Measurements from ENCODE around the gene MRTO4. TPM values are rescaled to one million over a fixed set of nuclear protein-coding genes. Genes with fewer than 3 reads are reported as not detected.

The MRTO4 gene
- polyA plus RNA-seq, 1 of the 3 experiments (the other 2 are of a cell fraction): 48.4 TPM

DNA sequence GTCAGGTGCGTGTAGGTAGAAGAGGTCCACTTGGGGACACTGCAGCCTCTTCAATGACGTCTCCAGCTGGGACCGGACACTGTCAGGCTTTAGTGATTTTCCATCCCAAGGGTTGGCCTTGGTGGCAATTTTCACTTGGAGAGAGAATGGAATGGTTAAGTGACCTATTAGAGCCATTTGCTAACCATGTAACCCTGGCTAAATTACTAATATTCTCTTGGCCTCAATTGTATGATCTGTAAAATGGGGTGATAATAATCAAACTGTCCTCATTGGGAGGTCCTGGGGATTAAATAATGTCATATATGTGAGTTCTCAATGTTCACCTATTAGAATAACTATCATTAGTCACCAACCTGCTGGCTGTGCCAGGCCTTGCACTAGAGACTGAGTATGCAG lies 56.9 kb downstream of the MRTO4 start (continued):
- TF ChIP-seq, protein P1, sequence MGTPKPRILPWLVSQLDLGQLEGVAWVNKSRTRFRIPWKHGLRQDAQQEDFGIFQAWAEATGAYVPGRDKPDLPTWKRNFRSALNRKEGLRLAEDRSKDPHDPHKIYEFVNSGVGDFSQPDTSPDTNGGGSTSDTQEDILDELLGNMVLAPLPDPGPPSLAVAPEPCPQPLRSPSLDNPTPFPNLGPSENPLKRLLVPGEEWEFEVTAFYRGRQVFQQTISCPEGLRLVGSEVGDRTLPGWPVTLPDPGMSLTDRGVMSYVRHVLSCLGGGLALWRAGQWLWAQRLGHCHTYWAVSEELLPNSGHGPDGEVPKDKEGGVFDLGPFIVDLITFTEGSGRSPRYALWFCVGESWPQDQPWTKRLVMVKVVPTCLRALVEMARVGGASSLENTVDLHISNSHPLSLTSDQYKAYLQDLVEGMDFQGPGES (IDR thresholded peaks at IDR 0.05; ENCODE audit: low read depth, low read length): no peak
- TF ChIP-seq TEAD4 (IDR thresholded peaks at IDR 0.05; ENCODE audit: borderline replicate concordance, insufficient read depth) (no peak), RFX5 (IDR thresholded peaks at IDR 0.05; ENCODE audit: low read length) (no peak), NRF1 (IDR thresholded peaks at IDR 0.05; ENCODE audit: low read depth, low read length) (no peak), RCOR1 (IDR thresholded peaks at IDR 0.05; ENCODE audit: low read length) (no peak), MXI1 (IDR thresholded peaks at IDR 0.05; ENCODE audit: low read depth, low read length) (no peak)

DNA sequence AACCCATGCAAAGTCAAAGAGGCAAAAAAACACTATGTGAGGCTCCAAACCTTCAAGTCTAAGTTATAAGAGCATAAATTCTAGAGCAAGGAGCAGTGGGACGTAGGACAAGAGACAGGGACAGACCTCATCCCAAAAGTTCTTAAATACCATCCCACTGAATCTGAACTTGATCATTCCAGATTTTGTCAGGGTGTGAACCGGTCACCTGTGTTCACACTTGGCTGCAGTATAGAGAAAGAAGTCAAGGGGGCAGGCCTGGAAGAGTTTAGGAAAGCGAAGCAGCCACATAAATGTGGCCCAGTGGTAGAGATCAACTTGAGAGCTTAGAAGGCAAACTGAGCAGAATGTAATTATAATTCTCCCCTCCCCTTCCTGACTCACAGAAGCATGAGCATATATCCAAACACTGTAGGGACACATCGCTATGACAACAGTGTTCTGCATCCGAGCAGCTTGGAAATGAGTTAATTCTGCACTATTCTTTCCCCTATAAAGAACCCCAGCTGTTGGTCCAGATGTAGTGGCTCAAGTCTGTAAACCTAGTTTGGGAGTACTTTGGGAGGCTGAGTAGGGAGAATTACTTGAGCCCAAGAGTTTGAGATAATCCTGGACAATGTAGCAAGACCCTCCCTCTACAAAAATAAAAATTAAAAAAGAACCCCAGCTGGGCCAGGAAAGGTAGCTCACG lies 57.7 kb downstream of the MRTO4 start:
- Histone ChIP-seq H3K36me3 (replicated peaks in 1 of 2; ENCODE audit: control insufficient read depth in 1 of 2, insufficient read depth in 2 of 2, low read length in 1 of 2) (peaks cover 9 to 27% of the 10 kb centered on the region in 2 experiments), H3K4me1 (ENCODE audit: control insufficient read depth in 1 of 2, insufficient read depth in 2 of 2, low read depth in 1 of 2, low read length in 1 of 2) (peaks cover 5 to 25% of the 10 kb centered on the region in 2 experiments; a peak in 1 of 4 replicates), H3K4me3 (ENCODE audit: low read depth in 2 of 2, low read length in 1 of 2) (no peak overlapping the region), H3K27ac (ENCODE audit: low read depth in 2 of 2, low read length in 1 of 2) (peak overlapping the region in 1 of 2 experiments; percentile 57; a peak in 2 of 4 replicates), H2AFZ (ENCODE audit: low read depth) (no peak overlapping the region), H3K4me2 (peak overlapping the region; percentile 79; the same call in 1 of the 2 replicates), H3K9me2 (no peaks in the 10 kb centered on the region), H3K9me3 (no peaks in the 10 kb centered on the region), H3F3A (replicated peaks; ENCODE audit: insufficient read depth) (no peaks in the 10 kb centered on the region), H3K79me2 (ENCODE audit: insufficient read depth) (peaks cover 46% of the 10 kb centered on the region), H3K27me3 (ENCODE audit: insufficient read depth) (no peaks in the 10 kb centered on the region), H4K20me1 (ENCODE audit: insufficient read depth) (peaks cover 19% of the 10 kb centered on the region), H3K9ac (0 out of 2 replicates have a peak overlapping the region, but pooled peaks have one; percentile 24)
- no peak for DNase-seq
- CTCF ChIA-PET: interaction anchor here (0.9 to 1.3 kb wide), 2 partner anchors 342 to 344 kb away, joined by 3 read pairs; no protein-coding TSS in a partner anchor
- 92% methylated on average over 6 of the region's 6 CpGs for WGBS (ENCODE audit: low lambda C conversion rate)
- TF ChIP-seq POLR2AphosphoS5 (IDR thresholded peaks at IDR 0.05; ENCODE audit: low read depth, low read length) (no peak), TAF1 (IDR thresholded peaks at IDR 0.05; ENCODE audit: borderline replicate concordance, low read depth, low read length) (no peak), SIN3A (IDR thresholded peaks at IDR 0.05; ENCODE audit: borderline replicate concordance, low read depth, low read length) (no peak), GABPA (IDR thresholded peaks at IDR 0.05; ENCODE audit: low read depth) (no peak)
- POLR2A ChIA-PET: no interaction called here

Small RNA genes lying within 50 kb of the gene (small RNA-seq; reads per million reads assigned to genes)
- gene RNU6-1099P: 0 reads per million in 7 experiments

Other genes starting within 250 kb of the MRTO4 start
- 51.3 and 68.7 TPM in 2 replicates for gene UBR4, start 41.5 kb upstream of the MRTO4 start, polyA plus RNA-seq (2012; rRNA removed)
- gene EMC1, start 281 bp upstream of the MRTO4 start, polyA plus RNA-seq (2012; rRNA removed): 55.9 and 87.6 TPM in 2 replicates
- 0.38 and 0.54 TPM in 2 replicates for gene AKR7A3, start 37.0 kb downstream of the MRTO4 start, polyA plus RNA-seq (2012; rRNA removed)
- gene AKR7A2, start 60.3 kb downstream of the MRTO4 start, polyA plus RNA-seq (2012; rRNA removed): 36.8 and 40.7 TPM in 2 replicates
- 16.9 and 19.1 TPM in 2 replicates for gene SLC66A1, start 60.5 kb downstream of the MRTO4 start, polyA plus RNA-seq (2012; rRNA removed)
- 116 and 122 TPM in 2 replicates for gene CAPZB, start 233.7 kb downstream of the MRTO4 start, polyA plus RNA-seq (2012; rRNA removed)

Measured in SK-N-SH (cell line).